ENCODE results near the gene RERE.
"Not testable (repeated sequence)": the region's sequence is repeated elsewhere in the genome, so short reads cannot be mapped to it uniquely, and the experiment has no call there.

RERE gene

GRCh38 chr1:8464377-8464776, 353.1 kb downstream of the RERE start:
- no peak for DNase-seq

DNA sequence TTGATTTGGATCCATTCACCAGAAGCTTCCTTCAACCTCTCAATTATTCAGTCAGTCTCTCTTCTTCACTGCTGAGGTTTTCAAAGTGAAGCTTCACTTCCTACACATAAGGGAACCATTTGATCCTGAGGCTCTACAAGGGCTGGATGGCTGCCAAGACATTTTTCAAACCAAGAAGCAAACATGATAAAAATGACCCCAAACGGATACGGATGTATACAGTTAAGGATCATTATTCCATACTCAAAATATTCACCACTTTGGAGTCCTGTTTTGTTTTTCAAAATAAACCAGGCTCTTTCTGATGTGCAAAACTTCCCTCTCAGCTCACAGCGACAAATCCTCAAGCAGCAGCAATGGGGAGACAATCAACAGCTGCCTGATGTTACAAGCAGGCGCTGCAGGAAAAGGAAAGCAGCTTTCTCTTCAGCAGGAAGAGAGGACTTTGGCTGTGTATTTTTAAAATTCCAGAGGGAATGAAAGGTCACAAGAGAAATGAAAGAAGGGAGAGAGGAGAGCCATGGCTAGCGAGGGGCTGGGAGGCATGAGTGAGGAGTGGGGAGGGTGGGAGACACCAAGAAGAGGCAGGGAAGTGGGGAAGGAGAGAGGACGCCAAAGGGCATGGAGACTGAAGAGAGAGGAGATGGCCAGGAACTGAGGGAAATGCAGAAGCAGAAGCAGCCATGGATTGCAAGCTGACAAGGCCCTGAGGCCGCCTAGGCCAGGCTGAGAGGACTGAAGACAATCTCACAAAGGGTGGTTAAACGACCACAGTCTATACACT, 354.1 kb downstream of the RERE start:
- DNase-seq = peak; percentile 68

DNA sequence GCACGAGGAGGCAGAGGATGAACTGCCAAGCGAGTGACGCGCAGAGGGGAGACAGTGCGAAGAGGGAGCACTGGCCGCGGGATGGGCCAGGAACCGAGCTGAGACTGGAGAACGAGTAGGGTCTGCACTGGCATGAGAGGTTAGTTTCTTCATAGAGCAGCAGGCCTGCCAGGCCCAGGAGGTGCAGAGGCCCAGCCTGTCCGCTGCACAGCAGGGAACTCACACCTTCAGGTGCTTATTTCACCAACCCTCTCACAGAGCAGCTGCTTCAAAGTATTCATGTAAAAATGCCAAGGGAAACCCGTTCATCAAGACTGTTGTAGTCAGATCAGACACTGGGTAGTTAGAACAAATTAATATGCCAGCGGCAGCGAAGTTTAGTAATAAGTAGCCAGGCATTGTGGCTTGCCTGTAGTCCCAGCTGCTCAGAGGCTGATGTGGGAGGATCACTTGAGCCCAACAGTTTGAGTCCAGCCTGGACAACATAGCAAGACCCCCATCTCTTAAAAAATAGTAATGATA, 355.0 kb downstream of the RERE start:
- no peak for DNase-seq

DNA sequence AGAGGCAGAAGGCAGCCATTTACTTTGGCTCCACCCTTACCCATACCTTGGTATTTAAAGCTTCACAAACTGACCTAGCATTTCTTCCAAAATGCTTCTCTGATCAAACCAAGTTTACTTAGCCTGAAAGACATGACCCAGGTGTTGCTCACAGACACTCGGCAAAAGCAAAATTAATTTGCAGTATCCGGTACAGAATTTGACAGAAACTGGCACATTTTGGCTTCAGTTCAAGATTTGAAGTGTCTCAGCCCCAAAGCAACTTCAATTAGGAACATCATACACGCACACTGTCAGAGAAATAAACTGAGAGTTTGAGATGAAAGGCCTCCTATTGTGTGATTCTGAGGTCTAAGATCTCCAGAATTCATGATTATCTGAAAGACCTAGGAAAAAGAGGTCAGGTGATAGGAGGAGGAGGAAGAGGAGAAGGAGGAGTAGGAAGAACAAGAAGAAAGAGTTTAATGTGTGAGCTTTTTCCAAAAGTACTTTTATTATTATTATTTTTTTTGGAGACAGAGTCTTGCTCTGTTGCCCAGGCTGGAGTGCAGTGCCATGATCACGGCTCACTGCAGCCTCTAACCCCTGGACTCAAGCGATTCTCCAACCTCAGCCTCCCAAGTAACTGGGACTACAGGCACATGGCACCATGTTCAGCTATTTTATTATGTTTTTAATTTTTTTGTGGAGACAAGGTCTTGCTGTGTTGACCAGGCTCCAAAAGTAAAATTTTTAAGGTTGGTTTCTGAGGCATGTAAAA, 355.9 kb downstream of the RERE start:
- DNase-seq = no peak

DNA sequence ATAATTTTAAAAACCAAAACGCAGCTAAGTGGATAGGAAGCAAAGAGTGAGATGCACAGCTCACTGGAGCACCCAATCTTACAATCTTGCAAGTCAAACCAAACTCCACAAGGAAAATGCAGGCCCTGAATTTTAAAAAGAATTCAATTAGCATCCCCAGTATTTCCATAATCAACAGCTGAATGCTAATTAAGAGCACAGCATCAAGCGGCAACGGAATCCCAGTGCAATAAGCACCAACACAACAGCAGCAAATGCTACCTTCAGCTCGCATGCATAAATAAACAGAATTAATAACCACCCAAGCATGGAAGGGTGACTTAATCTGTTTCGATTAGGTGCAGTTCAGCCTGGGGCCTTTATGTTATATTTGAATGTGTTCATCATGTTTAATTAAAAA, 356.7 kb downstream of the RERE start:
- DNase-seq = no peak

DNA sequence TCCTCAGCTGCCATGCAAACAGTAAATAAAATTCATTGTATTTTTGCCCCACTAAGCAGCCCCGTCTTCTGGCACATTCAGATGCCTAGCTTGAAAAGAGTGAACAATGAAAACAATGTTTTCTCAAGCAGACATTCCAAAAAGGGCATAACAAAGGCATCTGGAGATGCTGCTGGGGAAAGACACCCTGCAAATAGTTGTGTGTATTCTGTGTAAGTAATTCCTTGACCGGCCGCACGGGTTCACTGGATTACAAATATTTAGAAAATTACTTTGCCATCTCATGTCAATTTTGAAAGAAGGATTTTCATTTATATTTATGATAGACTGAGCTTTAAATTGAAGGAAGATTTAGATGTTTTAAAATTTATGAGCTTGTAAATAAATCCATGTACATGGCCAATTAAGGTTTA, 357.3 kb downstream of the RERE start:
- no peak for DNase-seq

DNA sequence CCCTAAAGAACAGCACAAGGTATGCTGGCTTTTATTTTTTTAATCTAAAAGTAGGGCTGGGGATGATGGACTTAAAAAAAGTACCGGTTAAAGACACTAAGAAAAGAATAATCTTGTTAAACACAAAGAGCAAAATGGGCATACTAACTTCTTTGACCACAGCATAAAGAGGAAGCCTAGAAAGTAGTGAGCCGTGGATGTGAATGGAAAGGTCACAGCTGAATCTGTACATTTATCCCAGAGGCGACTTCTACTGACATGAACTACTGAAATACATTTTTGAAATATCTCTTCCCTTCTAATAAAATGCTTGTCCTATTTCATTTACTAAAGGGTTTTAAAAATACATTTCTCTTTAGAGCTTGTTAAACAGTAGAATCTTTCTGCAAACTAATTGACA, 358.8 kb downstream of the RERE start:
- DNase-seq = no peak

DNA sequence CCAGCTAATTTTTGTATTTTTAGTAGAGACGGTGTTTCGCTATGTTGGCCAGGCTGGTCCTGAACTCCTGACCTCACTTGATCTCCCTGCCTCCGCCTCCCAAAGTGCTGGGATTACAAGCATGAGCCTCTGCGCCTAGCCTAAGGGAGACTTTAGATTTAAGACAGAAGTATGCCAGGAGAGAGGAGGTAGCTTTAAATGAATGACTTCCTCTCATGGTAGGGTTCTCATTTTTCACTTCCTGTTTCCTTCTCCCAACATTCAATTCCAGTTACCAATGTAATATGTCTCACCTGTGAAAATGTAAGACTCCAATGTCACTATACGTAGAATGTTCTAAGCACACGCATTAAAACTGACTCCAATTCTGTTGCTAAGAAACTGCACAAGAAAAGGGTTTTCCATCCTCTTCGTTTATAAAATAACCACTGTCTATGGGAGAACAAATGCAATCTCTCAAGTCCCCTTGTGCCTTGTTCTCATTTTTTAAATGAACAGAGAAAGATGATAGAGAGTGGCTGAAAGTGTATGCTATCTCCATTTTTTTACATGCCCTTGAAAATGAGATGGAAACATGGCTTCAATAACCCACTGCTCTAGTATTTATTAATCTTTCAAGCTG, 359.6 kb downstream of the RERE start:
- DNase-seq = no peak

GRCh38 chr1:8456991-8457390, 360.4 kb downstream of the RERE start:
- no peak for DNase-seq

GRCh38 chr1:8456308-8456912, 361.0 kb downstream of the RERE start:
- DNase-seq = no peak

- DNase-seq = no peak
These were observed 361.6 kb downstream of the RERE start for GRCh38 chr1:8455700-8456307.

- DNase-seq = no peak
These were observed 367.1 kb downstream of the RERE start for GRCh38 chr1:8450312-8450711.

GRCh38 chr1:8448911-8449661, 368.4 kb downstream of the RERE start:
- no peak for DNase-seq

- not testable (repeated sequence) for DNase-seq
These were observed 368.9 kb downstream of the RERE start for GRCh38 chr1:8448505-8448904.

- no peak for DNase-seq
These were observed 369.8 kb downstream of the RERE start for GRCh38 chr1:8447616-8448150.

GRCh38 chr1:8446119-8446518, 371.3 kb downstream of the RERE start:
- DNase-seq = not testable (repeated sequence)

DNA sequence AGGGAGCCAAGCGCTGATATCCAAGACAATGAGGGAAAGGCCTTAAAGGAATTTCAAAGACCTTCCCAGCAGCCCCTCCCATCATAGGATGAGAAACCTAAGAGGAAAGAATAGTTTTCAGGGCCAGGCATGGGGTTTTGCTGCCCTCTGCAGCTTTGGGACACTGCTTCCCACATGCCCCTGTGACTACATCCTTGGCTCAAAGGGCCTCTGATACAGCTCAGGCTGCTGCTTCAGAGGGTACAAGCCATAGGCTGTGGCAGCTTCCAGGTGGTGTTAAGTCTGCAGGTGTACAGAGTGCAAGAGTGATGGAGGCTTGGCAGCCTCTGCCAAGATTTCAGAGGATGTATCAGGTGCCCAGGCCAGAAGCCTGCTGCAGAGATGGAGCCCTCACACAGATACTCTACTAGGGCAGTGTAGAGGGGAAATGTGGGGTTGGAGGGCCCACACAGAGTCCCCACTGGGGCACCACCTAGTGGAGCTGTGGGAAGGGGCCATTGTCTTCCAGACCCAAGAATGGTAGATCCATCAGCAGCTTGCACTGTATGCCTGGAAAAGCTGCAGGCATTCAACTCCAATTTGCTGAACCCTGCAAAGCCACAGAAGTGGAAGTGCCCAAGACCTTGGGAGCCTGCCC, 373.8 kb downstream of the RERE start:
- no peak for DNase-seq

DNA sequence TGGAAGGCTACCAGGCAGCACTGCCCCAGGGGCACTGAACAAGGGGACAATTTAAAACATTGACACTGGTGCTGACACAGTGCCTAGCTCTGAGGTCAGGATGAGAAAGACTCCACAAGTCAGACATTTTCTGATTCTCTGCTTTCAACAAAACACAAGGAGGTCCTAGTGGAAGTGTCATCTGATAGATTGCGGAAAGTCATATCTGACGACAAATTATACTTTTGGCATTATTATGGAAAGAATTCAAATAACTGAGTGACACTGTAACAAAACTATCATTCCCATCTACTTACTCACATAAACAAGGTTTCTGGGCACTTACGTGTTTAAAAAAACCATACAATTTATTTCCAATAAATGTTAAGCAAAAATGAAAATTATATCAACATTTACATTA, 376.0 kb downstream of the RERE start:
- no peak for DNase-seq

GRCh38 chr1:8439015-8439702, 378.3 kb downstream of the RERE start:
- DNase-seq = peak; percentile 93

DNA sequence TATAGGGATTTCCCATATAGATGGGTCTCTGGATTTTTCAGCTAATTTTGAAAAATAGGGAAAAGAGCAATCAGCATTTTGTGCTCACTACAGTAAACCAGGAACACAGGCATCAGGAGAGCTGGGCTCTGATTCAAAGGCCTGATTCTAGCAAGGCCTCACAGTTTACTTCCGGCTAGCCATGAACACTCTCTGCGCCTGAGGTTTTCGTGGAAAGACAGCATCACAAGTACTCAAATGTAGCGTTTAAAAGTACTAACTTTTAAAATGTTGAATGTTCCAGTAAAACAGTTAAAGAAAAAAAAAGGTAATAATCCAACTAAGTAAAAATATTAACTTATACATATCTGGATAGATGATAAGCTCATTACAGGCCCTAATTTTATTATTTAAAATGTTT, 379.0 kb downstream of the RERE start:
- DNase-seq = no peak

- no peak for DNase-seq
These were observed 380.1 kb downstream of the RERE start for GRCh38 chr1:8437347-8437746.

Measured in DMS79 treated with DMSO at 0.1 percent for 48 hours (cell line).